ENCODE results near the gene DCC.

DNA sequence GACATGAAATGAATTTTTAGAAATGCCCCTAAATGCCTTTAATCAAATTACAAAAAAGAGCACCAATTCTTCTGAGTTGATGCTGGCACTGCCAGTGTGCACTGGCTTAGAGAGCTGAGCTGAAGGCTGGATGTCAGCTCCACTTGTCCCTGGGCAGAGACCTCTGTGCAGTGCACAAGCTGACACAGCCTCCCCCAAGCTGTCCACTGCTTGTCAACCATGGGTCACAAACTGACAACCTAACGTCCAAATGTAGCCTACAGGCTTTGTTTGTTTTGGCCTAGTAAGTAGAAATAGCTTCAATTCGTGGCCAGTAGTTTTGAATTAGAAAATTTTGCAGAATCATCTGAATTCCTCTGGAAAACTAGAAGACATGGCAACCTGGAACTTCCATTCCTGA, 605.6 kb downstream of the DCC start:
- TF ChIP-seq CTCF (IDR thresholded peaks at IDR 0.05 in 2 of 3, conservative IDR thresholded peaks at IDR 0.05 in 1 of 3; ENCODE audit: borderline replicate concordance in 1 of 3, insufficient read depth in 1 of 3, low read depth in 2 of 3, low read length in 2 of 3) (no peak), CEBPB (IDR thresholded peaks at IDR 0.05; ENCODE audit: low read depth) (no peak), ZNF274 (IDR thresholded peaks at IDR 0.05; ENCODE audit: low read depth, low read length) (no peak), POLR2A (IDR thresholded peaks at IDR 0.05; ENCODE audit: borderline replicate concordance, extremely low read depth, insufficient read depth, insufficient read length) (no peak), REST (IDR thresholded peaks at IDR 0.05; ENCODE audit: low read depth) (no peak), POLR2AphosphoS5 (IDR thresholded peaks at IDR 0.05; ENCODE audit: low read depth, low read length) (no peak), EZH2 (IDR thresholded peaks at IDR 0.05) (no peak), RAD21 (IDR thresholded peaks at IDR 0.05; ENCODE audit: low read depth) (no peak), ZFX (IDR thresholded peaks at IDR 0.05) (no peak), CBX3 (IDR thresholded peaks at IDR 0.05; ENCODE audit: low read depth) (no peak), ZBTB33 (IDR thresholded peaks at IDR 0.05; ENCODE audit: extremely low read depth, insufficient replicate concordance, low read length) (no peak), EZH2phosphoT487 (IDR thresholded peaks at IDR 0.05; ENCODE audit: borderline replicate concordance) (no peak)
- TF ChIP-seq, protein P1, sequence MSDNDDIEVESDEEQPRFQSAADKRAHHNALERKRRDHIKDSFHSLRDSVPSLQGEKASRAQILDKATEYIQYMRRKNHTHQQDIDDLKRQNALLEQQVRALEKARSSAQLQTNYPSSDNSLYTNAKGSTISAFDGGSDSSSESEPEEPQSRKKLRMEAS (IDR thresholded peaks at IDR 0.05), result no peak
- TF ChIP-seq, protein P2, sequence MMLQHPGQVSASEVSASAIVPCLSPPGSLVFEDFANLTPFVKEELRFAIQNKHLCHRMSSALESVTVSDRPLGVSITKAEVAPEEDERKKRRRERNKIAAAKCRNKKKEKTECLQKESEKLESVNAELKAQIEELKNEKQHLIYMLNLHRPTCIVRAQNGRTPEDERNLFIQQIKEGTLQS (IDR thresholded peaks at IDR 0.05), result no peak

Data from HCT116 (cell line).